Measurements from ENCODE around the gene RAC3. TPM values are rescaled to one million over a fixed set of nuclear protein-coding genes. Genes with fewer than 3 reads are reported as not detected.

RAC3 gene
- total RNA-seq, 2 experiments from 2014 or later = 6.4 to 6.8 TPM

DNA sequence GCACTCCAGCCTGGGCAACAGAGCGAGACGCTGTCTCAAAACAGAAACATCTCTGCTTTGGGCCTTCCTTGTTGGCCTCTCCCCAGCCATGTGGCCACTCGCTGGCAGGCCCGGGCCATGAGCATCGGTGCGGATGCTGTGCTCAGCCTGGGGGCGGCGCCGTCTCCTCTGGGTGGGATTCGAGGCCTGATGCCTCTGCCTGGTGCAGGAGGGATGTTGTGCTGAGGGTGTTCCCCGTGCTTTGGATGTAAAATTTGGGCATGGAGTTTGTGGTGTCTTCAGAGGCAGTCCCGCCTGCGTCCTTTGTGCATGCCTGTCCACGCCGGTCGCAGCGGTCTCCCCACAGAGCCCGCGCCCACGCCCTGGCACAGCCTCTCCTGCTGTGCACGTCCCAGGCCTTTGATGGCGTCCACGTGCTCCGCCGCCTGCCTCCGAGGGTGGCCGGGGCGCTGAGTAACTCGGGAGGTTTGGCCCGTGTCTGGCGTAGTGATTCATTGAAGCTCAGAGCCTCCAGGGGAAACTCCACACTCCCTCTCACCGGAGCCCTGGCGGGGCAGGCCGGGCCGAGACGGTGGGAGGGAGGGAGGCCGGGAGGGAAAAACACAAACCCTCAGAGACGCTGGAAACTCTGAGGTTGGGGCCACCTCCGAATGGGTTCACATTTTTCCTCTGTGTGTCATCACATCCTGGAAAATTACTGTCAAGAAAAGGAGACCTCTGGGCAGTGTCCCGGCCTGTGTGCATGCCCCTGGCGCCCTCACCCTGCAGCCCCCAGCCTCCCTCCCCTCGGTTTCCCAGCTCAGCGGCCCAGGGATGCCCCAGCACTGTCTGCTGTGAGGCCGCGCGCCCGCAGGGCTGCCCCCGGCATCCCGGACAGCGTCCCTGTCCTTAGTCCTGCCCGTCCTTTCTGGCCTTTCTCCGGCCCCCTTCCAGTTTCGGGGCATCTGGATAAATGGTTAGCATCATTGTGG is 27.8 kb upstream of the RAC3 start:
- Mint-ChIP-seq H3K4me3 (no peak overlapping the region), H3K9me3 (ENCODE audit: low read depth) (no peaks in the 10 kb centered on the region), H3K27me3 (no peaks in the 10 kb centered on the region), H3K27ac (no peak overlapping the region), H3K36me3 (no peaks in the 10 kb centered on the region), H3K4me1 (no peaks in the 10 kb centered on the region)
- ATAC-seq (no peak), DNase-seq (no peak)
- CTCF ChIA-PET = interaction anchor here (1.1 to 4.6 kb wide), 3 partner anchors 17 to 44 kb away, joined by 4 to 21 read pairs (median 4); partner anchors contain the start of gene CENPX

DNA sequence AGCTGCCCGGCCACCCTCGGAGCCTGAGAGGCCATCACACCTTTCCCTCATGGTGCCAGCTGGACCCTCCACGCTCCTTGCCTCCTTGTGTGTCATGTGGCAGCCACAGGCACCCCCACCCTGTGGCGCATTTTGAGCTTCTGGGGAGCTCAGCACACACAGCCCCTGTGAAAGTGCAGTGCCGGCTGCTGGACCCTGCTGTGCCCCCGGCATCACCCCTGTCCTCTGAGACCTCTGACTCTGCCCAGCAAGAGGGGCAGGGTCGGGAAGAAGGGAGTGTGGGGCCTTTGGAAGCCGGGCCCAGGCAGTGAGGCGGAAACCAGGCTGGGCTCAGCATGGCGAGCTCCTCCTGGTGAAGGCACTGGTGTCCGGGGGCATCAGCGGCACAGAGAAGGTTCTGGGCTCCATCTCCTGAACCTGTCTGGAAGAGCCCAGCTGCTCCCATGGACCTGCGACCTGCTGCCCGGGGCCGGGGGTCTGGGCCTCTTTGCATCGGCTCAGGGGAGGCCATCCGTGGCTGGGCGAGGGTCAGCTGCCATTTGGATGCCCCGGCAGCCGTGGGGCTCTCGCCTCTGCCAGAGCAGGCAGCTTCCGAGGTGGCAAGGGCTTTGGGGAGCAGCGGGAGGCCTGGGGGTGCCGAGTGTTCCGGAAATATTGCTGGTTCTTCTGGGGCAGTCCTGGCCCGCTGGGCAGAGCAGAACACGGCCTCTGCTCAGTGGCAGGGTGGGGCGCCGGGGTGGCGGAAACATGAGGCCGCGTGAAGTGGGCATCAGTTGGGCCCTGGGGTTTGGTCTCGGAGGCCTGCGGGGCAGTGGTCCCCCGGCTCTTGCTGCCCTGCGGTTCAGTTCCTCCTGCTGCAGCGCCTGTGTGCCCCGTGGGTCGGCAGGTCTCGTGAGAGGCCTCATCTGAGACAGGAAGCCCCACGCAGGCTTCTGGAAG is 26.7 kb upstream of the RAC3 start:
- Mint-ChIP-seq H3K27me3 (no peaks in the 10 kb centered on the region), H3K4me3 (no peak overlapping the region), H3K9me3 (ENCODE audit: low read depth) (no peaks in the 10 kb centered on the region), H3K36me3 (no peaks in the 10 kb centered on the region), H3K4me1 (peaks cover 5% of the 10 kb centered on the region), H3K27ac (no peak overlapping the region)
- no peak for ATAC-seq
- DNase-seq = no peak
- CTCF ChIA-PET = interaction anchor here (1.1 to 4.6 kb wide), 2 partner anchors 16 to 45 kb away, joined by 4 to 21 read pairs; partner anchors contain the start of gene CENPX

DNA sequence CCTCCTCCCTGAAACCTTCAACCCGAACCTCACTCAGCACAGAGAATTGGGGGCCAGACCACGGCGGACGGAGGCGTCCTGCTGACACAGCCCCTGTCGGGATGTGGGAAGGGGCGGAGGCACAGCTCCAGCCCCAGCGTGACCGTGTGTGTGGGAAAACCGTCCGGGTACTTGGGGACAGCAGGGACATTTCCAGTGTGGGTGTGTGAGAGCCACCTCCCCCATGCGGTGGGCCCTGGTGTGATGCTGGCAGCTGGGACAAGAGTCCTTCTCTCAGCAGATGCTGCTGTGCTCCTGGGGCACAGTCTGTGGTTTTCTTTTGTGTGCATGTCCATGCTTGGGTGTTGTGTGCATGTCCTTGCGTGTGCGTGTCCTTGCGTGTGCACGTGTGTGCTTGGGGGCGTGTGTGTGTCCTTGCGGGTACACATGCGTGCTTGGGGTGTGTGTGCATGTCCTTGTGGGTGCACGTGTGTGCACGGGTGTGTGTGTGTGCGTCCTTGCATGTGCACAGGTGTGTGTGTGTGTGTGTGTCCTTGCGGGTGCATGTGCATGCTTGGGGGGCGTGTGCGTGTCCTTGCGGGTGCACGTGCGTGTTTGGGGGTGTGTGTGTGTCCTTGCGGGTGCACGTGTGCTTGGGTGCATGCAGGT is 25.7 kb upstream of the RAC3 start:
- CTCF ChIA-PET = interaction anchor here (4.6 kb wide), 1 partner anchor 15 kb away, joined by 21 read pairs; the partner anchor contains the start of gene CENPX
- Mint-ChIP-seq H3K27ac (no peak overlapping the region), H3K4me1 (peaks cover 7% of the 10 kb centered on the region), H3K4me3 (no peak overlapping the region), H3K36me3 (no peaks in the 10 kb centered on the region), H3K27me3 (no peaks in the 10 kb centered on the region), H3K9me3 (ENCODE audit: low read depth) (no peaks in the 10 kb centered on the region)
- no peak for DNase-seq
- no peak for ATAC-seq

DNA sequence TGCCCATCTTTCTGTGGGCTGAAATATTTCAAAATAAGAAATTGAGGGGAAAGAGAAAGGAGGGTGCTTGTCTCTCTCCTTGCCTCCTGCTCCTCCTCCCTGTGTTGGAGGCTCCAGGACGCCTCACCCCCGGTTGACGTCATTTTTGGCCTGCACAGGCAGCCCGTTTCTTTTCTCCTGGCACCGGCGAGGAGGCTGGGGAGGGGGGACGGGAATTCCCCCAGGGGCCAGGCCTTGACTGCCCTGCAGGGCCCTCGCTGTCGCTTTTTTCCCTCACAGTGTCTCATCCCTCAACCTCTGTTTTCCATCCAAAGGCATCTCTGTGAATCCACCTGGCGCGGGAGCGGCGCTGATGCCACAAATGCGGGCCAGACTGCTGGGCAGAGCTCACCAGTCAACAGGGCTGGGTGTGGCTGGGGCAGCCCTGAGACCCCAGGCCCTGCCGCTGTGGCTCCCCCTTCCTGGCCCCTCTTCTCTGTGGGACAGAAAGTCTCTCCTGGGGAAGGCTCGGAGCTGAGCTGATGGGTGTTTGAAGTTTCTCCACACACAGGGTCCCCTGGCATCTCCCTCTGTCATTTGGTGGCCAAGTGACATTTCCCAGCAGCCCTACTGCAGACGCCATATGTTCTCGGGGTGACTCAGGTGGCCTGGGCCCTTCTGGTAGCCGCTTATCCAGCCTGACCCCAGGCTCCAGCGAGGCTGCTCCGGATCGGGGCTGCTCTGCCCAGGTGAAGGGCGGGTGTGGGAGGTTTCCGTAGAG is 24.8 kb upstream of the RAC3 start:
- H3K4me3 Mint-ChIP-seq = no peak overlapping the region
- no peak for DNase-seq
- ATAC-seq = no peak
- H3K4me1 Mint-ChIP-seq = peaks cover 7% of the 10 kb centered on the region
- H3K27ac Mint-ChIP-seq = no peak overlapping the region
- H3K9me3 Mint-ChIP-seq (ENCODE audit: low read depth) = no peaks in the 10 kb centered on the region
- H3K36me3 Mint-ChIP-seq = no peaks in the 10 kb centered on the region
- CTCF ChIA-PET = no interaction called here
- no peaks in the 10 kb centered on the region for H3K27me3 Mint-ChIP-seq

DNA sequence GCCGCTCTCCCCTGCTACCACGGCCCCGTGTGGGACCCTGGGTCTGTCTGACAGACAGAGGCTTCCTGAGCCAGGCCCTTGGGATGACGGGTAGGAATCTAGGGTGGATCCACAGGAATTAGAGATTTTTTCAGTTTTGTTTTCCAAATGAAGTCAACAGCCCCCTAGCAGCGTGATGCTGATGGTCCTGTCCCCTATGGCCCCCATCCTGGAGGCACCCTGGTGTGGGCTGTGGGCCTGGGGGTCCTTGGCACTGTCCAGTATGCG is 24.3 kb upstream of the RAC3 start:
- Mint-ChIP-seq H3K4me1 (peaks cover 7% of the 10 kb centered on the region), H3K27ac (no peak overlapping the region), H3K27me3 (no peaks in the 10 kb centered on the region), H3K9me3 (ENCODE audit: low read depth) (no peaks in the 10 kb centered on the region), H3K4me3 (no peak overlapping the region), H3K36me3 (no peaks in the 10 kb centered on the region)
- no peak for DNase-seq
- CTCF ChIA-PET = no interaction called here
- ATAC-seq = no peak

DNA sequence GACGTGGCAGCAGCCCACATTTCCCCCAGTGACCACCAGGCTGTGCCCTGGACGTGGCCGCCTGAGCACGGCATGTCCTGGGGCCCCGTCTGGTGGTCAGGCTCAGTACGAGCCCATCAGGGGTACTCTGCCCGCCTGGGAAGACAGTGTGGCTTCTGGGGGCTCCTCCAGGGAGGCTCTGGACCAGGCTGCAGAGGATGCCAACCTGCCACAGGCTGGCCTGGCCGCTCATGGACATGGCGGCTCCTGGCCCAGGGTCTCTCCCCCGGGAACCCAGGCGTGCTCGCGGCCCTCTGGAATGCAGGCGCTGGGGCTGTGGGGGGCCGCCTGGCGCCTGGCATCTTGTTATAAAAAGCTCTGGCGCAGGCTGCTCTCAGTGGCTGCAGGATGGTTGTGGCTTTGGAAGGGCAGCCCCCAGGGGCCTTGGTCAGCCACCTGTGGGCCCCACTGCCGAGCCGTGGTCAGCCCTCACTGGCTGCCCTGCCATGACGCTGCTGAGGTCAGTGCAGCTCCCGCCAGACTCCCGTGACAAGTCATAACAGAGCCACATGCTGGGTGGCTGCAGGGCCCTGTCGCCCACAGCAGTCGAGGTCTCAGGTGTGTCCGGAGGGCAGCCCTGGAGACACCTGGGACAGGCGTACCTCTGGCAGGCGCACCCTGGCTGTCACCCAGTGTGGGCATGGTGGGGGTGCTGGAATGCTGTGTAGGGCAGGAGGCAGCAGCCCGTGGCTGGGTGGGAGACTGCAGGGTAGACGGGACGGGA is 23.8 kb upstream of the RAC3 start:
- DNase-seq (no peak), ATAC-seq (no peak)
- Mint-ChIP-seq H3K9me3 (ENCODE audit: low read depth) (no peaks in the 10 kb centered on the region), H3K4me3 (no peak overlapping the region), H3K4me1 (peaks cover 7% of the 10 kb centered on the region), H3K27me3 (no peaks in the 10 kb centered on the region), H3K36me3 (no peaks in the 10 kb centered on the region), H3K27ac (no peak overlapping the region)
- CTCF ChIA-PET = no interaction called here

DNA sequence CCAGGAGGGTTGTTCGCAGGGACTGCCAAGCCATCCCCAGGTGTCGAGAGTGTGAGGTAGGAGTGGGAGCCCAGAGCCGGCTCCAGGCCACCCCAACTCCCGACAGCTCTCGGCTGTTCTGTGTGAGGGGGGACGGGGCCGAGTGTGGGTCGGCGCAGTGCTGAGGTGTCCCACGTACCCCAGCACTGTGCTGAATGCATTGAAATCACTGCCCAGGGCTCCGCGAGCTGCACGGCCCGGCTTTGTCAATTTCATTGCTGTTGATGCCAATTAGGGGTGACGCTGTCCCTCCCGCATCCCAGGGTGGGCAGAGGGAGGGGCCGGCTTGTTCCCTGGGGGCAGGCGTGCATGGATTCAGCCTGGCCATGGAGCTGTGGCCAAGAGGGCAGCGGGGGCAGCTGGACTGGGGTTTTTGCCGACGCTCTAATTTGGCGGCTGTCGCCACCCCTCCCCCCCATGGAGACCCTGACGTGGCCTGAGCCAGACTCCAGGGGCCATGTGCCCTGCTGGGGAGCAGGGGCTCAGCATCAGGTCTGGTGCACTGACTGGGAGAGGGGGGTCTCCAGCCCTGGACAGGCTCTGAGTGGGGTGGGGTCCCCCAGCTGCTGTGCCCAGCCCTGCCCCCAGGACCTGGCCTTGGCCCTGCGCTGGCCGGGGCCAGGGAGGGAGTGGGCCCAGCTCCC is 23.1 kb upstream of the RAC3 start:
- no peak overlapping the region for H3K4me3 Mint-ChIP-seq
- no peaks in the 10 kb centered on the region for H3K36me3 Mint-ChIP-seq
- H3K9me3 Mint-ChIP-seq (ENCODE audit: low read depth) = no peaks in the 10 kb centered on the region
- no peak for ATAC-seq
- H3K27ac Mint-ChIP-seq = no peak overlapping the region
- CTCF ChIA-PET = interaction anchor here (1.1 to 2.1 kb wide), 3 partner anchors 13 to 49 kb away, joined by 3 to 16 read pairs (median 4); partner anchors contain the start of genes CENPX and LRRC45
- peaks cover 7% of the 10 kb centered on the region for H3K4me1 Mint-ChIP-seq
- no peaks in the 10 kb centered on the region for H3K27me3 Mint-ChIP-seq
- DNase-seq = no peak

DNA sequence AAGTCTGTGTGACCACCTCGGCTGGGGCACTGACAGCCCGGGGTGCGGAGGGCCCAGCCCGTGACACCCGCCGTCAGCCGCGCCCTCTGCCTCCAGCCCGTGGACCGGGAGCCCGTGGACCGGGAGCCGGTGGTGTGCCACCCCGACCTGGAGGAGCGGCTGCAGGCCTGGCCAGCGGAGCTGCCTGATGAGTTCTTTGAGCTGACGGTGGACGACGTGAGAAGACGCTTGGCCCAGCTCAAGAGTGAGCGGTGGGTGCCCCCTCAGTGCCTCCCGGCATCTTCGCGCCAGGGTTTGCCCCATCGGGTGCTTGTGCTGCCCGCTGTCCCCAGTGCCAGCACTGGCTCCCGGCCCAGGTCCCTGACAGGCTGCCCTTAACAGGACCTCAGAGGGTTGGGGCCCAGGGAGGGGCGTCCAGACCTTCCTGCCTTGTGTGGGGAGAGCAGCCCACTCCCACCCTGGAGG is 22.5 kb upstream of the RAC3 start:
- H3K27ac Mint-ChIP-seq = no peak overlapping the region
- no peaks in the 10 kb centered on the region for H3K36me3 Mint-ChIP-seq
- ATAC-seq (no peak), DNase-seq (no peak)
- H3K9me3 Mint-ChIP-seq (ENCODE audit: low read depth) = no peaks in the 10 kb centered on the region
- H3K4me3 Mint-ChIP-seq = no peak overlapping the region
- H3K4me1 Mint-ChIP-seq = peaks cover 7% of the 10 kb centered on the region
- CTCF ChIA-PET = interaction anchor here (0.9 to 2.1 kb wide), 5 partner anchors 11 to 49 kb away, joined by 3 to 16 read pairs (median 4); partner anchors contain the start of genes CENPX and LRRC45
- H3K27me3 Mint-ChIP-seq = no peaks in the 10 kb centered on the region

DNA sequence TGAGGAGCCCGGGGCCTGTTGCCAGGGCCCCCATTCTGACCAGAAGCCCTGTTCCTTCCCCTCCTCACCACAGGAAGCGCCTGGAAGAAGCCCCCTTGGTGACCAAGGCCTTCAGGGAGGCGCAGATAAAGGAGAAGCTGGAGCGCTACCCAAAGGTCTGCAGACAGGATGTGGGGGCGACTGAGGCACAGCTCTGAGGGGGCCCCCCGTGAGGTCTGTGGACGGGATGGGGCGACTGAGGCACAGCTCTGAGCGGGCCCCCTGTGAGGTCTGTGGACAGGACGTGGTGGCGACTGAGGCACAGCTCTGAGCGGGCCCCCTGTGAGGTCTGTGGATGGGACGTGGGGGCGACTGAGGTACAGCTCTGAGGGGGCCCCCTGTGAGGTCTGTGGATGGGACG is 22.1 kb upstream of the RAC3 start:
- ATAC-seq (no peak), DNase-seq (no peak)
- peak overlapping the region; percentile 19 for H3K27ac Mint-ChIP-seq
- H3K4me1 Mint-ChIP-seq = peaks cover 7% of the 10 kb centered on the region
- CTCF ChIA-PET = interaction anchor here (0.9 to 2.1 kb wide), 5 partner anchors 10 to 50 kb away, joined by 3 to 16 read pairs (median 4); partner anchors contain the start of genes CENPX and LRRC45
- H3K36me3 Mint-ChIP-seq = no peaks in the 10 kb centered on the region
- no peaks in the 10 kb centered on the region for H3K27me3 Mint-ChIP-seq
- H3K4me3 Mint-ChIP-seq = no peak overlapping the region
- H3K9me3 Mint-ChIP-seq (ENCODE audit: low read depth) = no peaks in the 10 kb centered on the region

DNA sequence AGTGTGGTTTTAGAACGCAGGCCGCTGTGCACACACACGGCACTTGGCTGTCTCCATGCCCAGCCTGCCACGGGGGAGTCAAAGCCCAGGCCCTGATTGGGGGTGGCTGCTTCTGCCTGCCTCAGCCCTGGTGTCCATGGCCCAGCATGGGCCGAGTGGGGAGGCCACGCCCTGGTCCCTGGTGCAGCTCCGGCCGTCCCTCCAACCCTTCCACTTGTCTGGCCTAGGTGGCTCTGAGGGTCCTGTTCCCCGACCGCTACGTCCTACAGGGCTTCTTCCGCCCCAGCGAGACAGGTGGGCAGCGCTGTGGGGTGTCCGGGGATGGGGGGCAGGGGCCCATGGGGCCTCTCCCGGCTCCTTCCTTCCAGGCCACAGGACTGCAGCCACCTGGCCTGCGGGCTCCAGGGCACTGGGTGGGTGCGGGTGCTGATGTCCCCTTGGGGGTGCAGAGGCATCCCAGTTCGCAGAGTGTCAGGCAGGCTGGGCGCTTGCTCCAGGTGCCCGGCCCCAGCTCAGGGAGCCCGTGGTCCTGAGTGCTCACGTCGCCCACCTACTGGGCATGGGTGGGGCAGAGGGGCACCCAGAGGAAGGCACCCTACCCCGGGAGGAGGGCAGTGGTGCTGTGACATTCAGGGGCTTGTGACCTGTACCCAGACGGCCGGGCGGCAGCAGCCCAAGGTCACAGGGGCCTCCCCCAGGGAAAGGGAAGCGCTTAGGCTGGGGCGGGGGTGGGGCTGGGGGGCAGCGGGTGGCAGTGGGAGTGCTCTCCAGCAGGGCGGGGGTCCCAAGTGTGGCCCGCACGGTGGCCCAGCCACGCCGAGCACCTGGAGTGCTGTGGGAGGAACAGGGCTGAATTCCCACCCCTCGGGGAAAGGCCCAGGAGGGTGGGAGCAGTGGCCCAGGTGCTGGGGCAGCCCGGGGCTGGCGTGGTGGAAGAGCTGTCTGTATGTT is 20.6 kb upstream of the RAC3 start:
- H3K9me3 Mint-ChIP-seq (ENCODE audit: low read depth) = no peaks in the 10 kb centered on the region
- H3K36me3 Mint-ChIP-seq = no peaks in the 10 kb centered on the region
- CTCF ChIA-PET = interaction anchor here (1.7 to 2.9 kb wide), 2 partner anchors 9 to 51 kb away, joined by 7 to 10 read pairs; no protein-coding TSS in a partner anchor
- H3K4me3 Mint-ChIP-seq = no peak overlapping the region
- H3K27me3 Mint-ChIP-seq = no peaks in the 10 kb centered on the region
- H3K4me1 Mint-ChIP-seq = peaks cover 7% of the 10 kb centered on the region
- no peak for ATAC-seq
- DNase-seq = no peak
- H3K27ac Mint-ChIP-seq = no peak overlapping the region

All from activated CD8-positive, alpha-beta memory T cell treated with anti-CD3 and anti-CD28 coated beads, Interleukin-2, amount 10 ng/mL, durations not matched to agents 7 days and 5 days (primary cell).